Measurements from ENCODE around the gene GCGR. TPM values are rescaled to one million over a fixed set of nuclear protein-coding genes. Genes with fewer than 3 reads are reported as not detected.

Gene GCGR
- total RNA-seq, 1 experiment from 2014 or later: 1.6 TPM

GRCh38 chr17:81801327-81801726 lies 2.6 kb upstream of the GCGR start:
- in situ Hi-C loops (cut with HindIII; ENCODE audit: low pct_unique_long_range_greater_than_20kb, low sequenced_read_pairs): no loop called here
- Histone ChIP-seq H3K27me3 (ENCODE audit: control insufficient read depth, insufficient read depth, low read length) (no peaks in the 10 kb centered on the region; the same call in 1 of the 2 replicates), H3K4me3 (ENCODE audit: low read depth in 2 of 2, low read length in 2 of 2) (no peak overlapping the region), H3K27ac (ENCODE audit: low read length) (no peak overlapping the region), H3K36me3 (ENCODE audit: control insufficient read depth, insufficient read depth, low read length) (no peaks in the 10 kb centered on the region), H3K4me1 (ENCODE audit: control insufficient read depth, insufficient read depth, low read length) (peaks cover 5% of the 10 kb centered on the region), H3K9me3 (ENCODE audit: control insufficient read depth, insufficient read depth, low read depth, low read length) (no peaks in the 10 kb centered on the region)
- ATAC-seq: no peak
- TF ChIP-seq REST (IDR thresholded peaks at IDR 0.05; ENCODE audit: insufficient read depth in 1 of 2, low read depth in 2 of 2, low read length in 1 of 2) (no peak), SIN3A (IDR thresholded peaks at IDR 0.05; ENCODE audit: borderline replicate concordance, insufficient read depth, low read depth, low read length) (no peak), POLR2AphosphoS5 (IDR thresholded peaks at IDR 0.05; ENCODE audit: low read depth, low read length) (no peak), TCF7L2 (IDR thresholded peaks at IDR 0.05; ENCODE audit: low read depth, low read length) (no peak)
- TF ChIP-seq, protein P1, sequence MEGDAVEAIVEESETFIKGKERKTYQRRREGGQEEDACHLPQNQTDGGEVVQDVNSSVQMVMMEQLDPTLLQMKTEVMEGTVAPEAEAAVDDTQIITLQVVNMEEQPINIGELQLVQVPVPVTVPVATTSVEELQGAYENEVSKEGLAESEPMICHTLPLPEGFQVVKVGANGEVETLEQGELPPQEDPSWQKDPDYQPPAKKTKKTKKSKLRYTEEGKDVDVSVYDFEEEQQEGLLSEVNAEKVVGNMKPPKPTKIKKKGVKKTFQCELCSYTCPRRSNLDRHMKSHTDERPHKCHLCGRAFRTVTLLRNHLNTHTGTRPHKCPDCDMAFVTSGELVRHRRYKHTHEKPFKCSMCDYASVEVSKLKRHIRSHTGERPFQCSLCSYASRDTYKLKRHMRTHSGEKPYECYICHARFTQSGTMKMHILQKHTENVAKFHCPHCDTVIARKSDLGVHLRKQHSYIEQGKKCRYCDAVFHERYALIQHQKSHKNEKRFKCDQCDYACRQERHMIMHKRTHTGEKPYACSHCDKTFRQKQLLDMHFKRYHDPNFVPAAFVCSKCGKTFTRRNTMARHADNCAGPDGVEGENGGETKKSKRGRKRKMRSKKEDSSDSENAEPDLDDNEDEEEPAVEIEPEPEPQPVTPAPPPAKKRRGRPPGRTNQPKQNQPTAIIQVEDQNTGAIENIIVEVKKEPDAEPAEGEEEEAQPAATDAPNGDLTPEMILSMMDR (IDR thresholded peaks at IDR 0.05): no peak
- CTCF ChIA-PET: no interaction called here
- no peak for DNase-seq (ENCODE audit: low read depth, low spot score)
- POLR2A ChIA-PET: interaction anchor here (0.5 kb wide), 1 partner anchor 36 kb away, joined by 3 read pairs; no protein-coding TSS in a partner anchor
- BruUV-seq (replicated peaks): no TSS peak
- intact Hi-C loops (cut with micrococcal nuclease; ENCODE audit: unreplicated experiment): no loop called here

GRCh38 chr17:81802048-81802758 lies 1.7 kb upstream of the GCGR start:
- POLR2A ChIA-PET: no interaction called here
- TF ChIP-seq, protein P1 (IDR thresholded peaks at IDR 0.05): no peak
- TF ChIP-seq REST (IDR thresholded peaks at IDR 0.05; ENCODE audit: insufficient read depth in 1 of 2, low read depth in 2 of 2, low read length in 1 of 2) (no peak), SIN3A (IDR thresholded peaks at IDR 0.05; ENCODE audit: borderline replicate concordance, insufficient read depth, low read depth, low read length) (no peak), POLR2AphosphoS5 (IDR thresholded peaks at IDR 0.05; ENCODE audit: low read depth, low read length) (no peak), TCF7L2 (IDR thresholded peaks at IDR 0.05; ENCODE audit: low read depth, low read length) (no peak)
- intact Hi-C loops (cut with micrococcal nuclease; ENCODE audit: unreplicated experiment): no loop called here
- CTCF ChIA-PET: no interaction called here
- ATAC-seq (no peak), DNase-seq (ENCODE audit: low read depth, low spot score) (no peak)
- no peaks in the 10 kb centered on the region; the same call in 1 of the 2 replicates for H3K27me3 ChIP-seq (ENCODE audit: control insufficient read depth, insufficient read depth, low read length)
- H3K9me3 ChIP-seq (ENCODE audit: control insufficient read depth, insufficient read depth, low read depth, low read length): no peaks in the 10 kb centered on the region
- BruUV-seq (replicated peaks): no TSS peak
- H3K4me3 ChIP-seq (ENCODE audit: low read depth in 2 of 2, low read length in 2 of 2): no peak overlapping the region
- peaks cover 5% of the 10 kb centered on the region for H3K4me1 ChIP-seq (ENCODE audit: control insufficient read depth, insufficient read depth, low read length)
- H3K36me3 ChIP-seq (ENCODE audit: control insufficient read depth, insufficient read depth, low read length): no peaks in the 10 kb centered on the region
- in situ Hi-C loops (cut with HindIII; ENCODE audit: low pct_unique_long_range_greater_than_20kb, low sequenced_read_pairs): no loop called here
- H3K27ac ChIP-seq (ENCODE audit: low read length): no peak overlapping the region

Data from Panc1 (cell line).